ENCODE results near the gene ACAD9.

- TF ChIP-seq POLR2A (IDR thresholded peaks at IDR 0.05) (no peak), POLR2AphosphoS5 (IDR thresholded peaks at IDR 0.05) (no peak)
- TF ChIP-seq, protein P1, sequence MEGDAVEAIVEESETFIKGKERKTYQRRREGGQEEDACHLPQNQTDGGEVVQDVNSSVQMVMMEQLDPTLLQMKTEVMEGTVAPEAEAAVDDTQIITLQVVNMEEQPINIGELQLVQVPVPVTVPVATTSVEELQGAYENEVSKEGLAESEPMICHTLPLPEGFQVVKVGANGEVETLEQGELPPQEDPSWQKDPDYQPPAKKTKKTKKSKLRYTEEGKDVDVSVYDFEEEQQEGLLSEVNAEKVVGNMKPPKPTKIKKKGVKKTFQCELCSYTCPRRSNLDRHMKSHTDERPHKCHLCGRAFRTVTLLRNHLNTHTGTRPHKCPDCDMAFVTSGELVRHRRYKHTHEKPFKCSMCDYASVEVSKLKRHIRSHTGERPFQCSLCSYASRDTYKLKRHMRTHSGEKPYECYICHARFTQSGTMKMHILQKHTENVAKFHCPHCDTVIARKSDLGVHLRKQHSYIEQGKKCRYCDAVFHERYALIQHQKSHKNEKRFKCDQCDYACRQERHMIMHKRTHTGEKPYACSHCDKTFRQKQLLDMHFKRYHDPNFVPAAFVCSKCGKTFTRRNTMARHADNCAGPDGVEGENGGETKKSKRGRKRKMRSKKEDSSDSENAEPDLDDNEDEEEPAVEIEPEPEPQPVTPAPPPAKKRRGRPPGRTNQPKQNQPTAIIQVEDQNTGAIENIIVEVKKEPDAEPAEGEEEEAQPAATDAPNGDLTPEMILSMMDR (IDR thresholded peaks at IDR 0.05): no peak
Measured at GRCh38 chr3:128872282-128872681, 7.1 kb upstream of the ACAD9 start.
